NB4 (cell line): ENCODE results near the gene KRTAP9-2.
A peak's percentile ranks its signal among the peaks of the same experiment; 100 is the strongest.

ENCODE experiments used
- DNase-seq: peaks from one replicate; pipeline ENCODE4 v3.0.0; 2010; ENCODE audit warnings: low read depth
- H3K4me3 ChIP-seq: one replicate; pipeline ENCODE4 v1.5.1; 2011; ENCODE audit warnings: mild to moderate bottlenecking, low read depth, low read length, moderate library complexity
- CTCF ChIP-seq: IDR thresholded peaks from one replicate; pipeline ENCODE4 v1.5.1; 2012; ENCODE audit warnings: low read depth, low read length
- MAX ChIP-seq: IDR thresholded peaks from 2 replicates; pipeline ENCODE4 v1.6.1; 2011; ENCODE audit warnings: low read depth, low read length
- MYC ChIP-seq: IDR thresholded peaks from 2 replicates; pipeline ENCODE4 v1.6.1; 2011; ENCODE audit warnings: low read depth, low read length
- POLR2A ChIP-seq: IDR thresholded peaks from 2 replicates; pipeline ENCODE4 v1.6.1; 2011; ENCODE audit warnings: mild to moderate bottlenecking; ENCODE audit not compliant: insufficient read length; ENCODE audit errors: extremely low read depth

Gene KRTAP9-2

GRCh38 chr17:41211845-41212466 is 14.5 kb upstream of the KRTAP9-2 start:
- DNase-seq, result no peak
- H3K4me3 ChIP-seq, result no peak overlapping the region
- TF ChIP-seq MAX (no peak), CTCF (no peak), MYC (no peak), POLR2A (no peak)

- peak; percentile 1 for DNase-seq
- H3K4me3 ChIP-seq, result no peak overlapping the region
- TF ChIP-seq MAX, result no peak
Measured at GRCh38 chr17:41212524-41213169, 13.8 kb upstream of the KRTAP9-2 start.

- no peak overlapping the region for H3K4me3 ChIP-seq
- no peak for DNase-seq
- TF ChIP-seq MAX, result no peak
- no peak for TF ChIP-seq POLR2A
- no peak for TF ChIP-seq MYC
- TF ChIP-seq CTCF, result no peak
Measured at GRCh38 chr17:41215681-41216080, 10.8 kb upstream of the KRTAP9-2 start.

GRCh38 chr17:41223821-41224220 is 2.6 kb upstream of the KRTAP9-2 start:
- H3K4me3 ChIP-seq, result no peak overlapping the region
- no peak for DNase-seq
- no peak for TF ChIP-seq MYC
- no peak for TF ChIP-seq POLR2A
- no peak for TF ChIP-seq CTCF
- no peak for TF ChIP-seq MAX

GRCh38 chr17:41226051-41226450 is 397 bp upstream of the KRTAP9-2 start:
- TF ChIP-seq MAX (no peak), POLR2A (no peak), CTCF (no peak), MYC (no peak)

GRCh38 chr17:41230094-41230493 is 3.6 kb downstream of the KRTAP9-2 start:
- TF ChIP-seq MAX, result no peak
- TF ChIP-seq POLR2A, result no peak
- no peak for TF ChIP-seq MYC
- DNase-seq, result no peak
- H3K4me3 ChIP-seq, result no peak overlapping the region

More at GRCh38 chr17:41226051-41226450, 397 bp upstream of the KRTAP9-2 start:
- no peak for DNase-seq
- H3K4me3 ChIP-seq, result no peak overlapping the region
